Measurements from ENCODE around the gene SOD2. TPM values are rescaled to one million over a fixed set of nuclear protein-coding genes. Genes with fewer than 3 reads are reported as not detected.

The SOD2 gene
- total RNA-seq (1,311 and 1,558 TPM in 2 replicates), polyA plus RNA-seq (96.1 and 124 TPM in 2 replicates), polyA minus RNA-seq (ENCODE audit: low replicate concordance) (41.1 and 54.6 TPM in 2 replicates)
- polyA plus RNA-seq (2012): 112 and 116 TPM in 2 replicates

GRCh38 chr6:159693128-159693893, at the start of gene SOD2:
TSS of gene SOD2 (minus strand) at chr6:159693241. CDS start at chr6:159693167, 74 bp downstream.
- Histone ChIP-seq H4K20me1 (ENCODE audit: control insufficient read depth, extremely low read depth, insufficient read depth, low read length) (no peaks in the 10 kb centered on the region), H3K79me2 (ENCODE audit: control insufficient read depth, insufficient read depth, low read length) (peaks cover 21% of the 10 kb centered on the region), H3K9ac (ENCODE audit: insufficient read depth, low read length) (peak within 1 kb of the TSS; percentile 83), H3K27me3 (ENCODE audit: control insufficient read depth, insufficient read depth, low read length) (no peaks in the 10 kb centered on the region), H2AFZ (ENCODE audit: low read length) (peak within 1 kb of the TSS; percentile 67), H3K27ac (ENCODE audit: insufficient read depth, low read length) (peak within 1 kb of the TSS; percentile 89), H3K4me3 (replicated peaks in 1 of 4; ENCODE audit: control extremely low read depth in 1 of 4, insufficient read depth in 1 of 4, low read depth in 3 of 4, low read length in 4 of 4) (peak within 1 kb of the TSS; percentile 70 to 93 (median 80)), H3K4me2 (ENCODE audit: extremely low read depth, insufficient read depth, low read length) (peak within 1 kb of the TSS; percentile 96), H3K36me3 (ENCODE audit: control insufficient read depth, insufficient read depth, low read length) (no peaks in the 10 kb centered on the region), H3K4me1 (ENCODE audit: control insufficient read depth, extremely low read depth, insufficient read depth, low read length) (peaks cover 8% of the 10 kb centered on the region), H3K9me3 (ENCODE audit: control insufficient read depth, insufficient read depth, low read depth, low read length) (no peaks in the 10 kb centered on the region)
- DNase-seq (ENCODE audit: low read depth in 2 of 2): peak; percentile 72 to 88
- TF ChIP-seq, protein P1, sequence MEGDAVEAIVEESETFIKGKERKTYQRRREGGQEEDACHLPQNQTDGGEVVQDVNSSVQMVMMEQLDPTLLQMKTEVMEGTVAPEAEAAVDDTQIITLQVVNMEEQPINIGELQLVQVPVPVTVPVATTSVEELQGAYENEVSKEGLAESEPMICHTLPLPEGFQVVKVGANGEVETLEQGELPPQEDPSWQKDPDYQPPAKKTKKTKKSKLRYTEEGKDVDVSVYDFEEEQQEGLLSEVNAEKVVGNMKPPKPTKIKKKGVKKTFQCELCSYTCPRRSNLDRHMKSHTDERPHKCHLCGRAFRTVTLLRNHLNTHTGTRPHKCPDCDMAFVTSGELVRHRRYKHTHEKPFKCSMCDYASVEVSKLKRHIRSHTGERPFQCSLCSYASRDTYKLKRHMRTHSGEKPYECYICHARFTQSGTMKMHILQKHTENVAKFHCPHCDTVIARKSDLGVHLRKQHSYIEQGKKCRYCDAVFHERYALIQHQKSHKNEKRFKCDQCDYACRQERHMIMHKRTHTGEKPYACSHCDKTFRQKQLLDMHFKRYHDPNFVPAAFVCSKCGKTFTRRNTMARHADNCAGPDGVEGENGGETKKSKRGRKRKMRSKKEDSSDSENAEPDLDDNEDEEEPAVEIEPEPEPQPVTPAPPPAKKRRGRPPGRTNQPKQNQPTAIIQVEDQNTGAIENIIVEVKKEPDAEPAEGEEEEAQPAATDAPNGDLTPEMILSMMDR (conservative IDR thresholded peaks at IDR 0.05 in 1 of 2, IDR thresholded peaks at IDR 0.05 in 1 of 2; ENCODE audit: low read depth in 1 of 2, low read length in 2 of 2): no peak
- TF ChIP-seq EZH2 (IDR thresholded peaks at IDR 0.05; ENCODE audit: low read length, missing control alignments): no peak

GRCh38 chr6:159742165-159742564, 49.1 kb upstream of the SOD2 start:
- Histone ChIP-seq H3K27me3 (ENCODE audit: control insufficient read depth, insufficient read depth, low read length) (no peaks in the 10 kb centered on the region), H4K20me1 (ENCODE audit: control insufficient read depth, extremely low read depth, insufficient read depth, low read length) (no peaks in the 10 kb centered on the region), H3K4me1 (ENCODE audit: control insufficient read depth, extremely low read depth, insufficient read depth, low read length) (no peaks in the 10 kb centered on the region), H3K9me3 (ENCODE audit: control insufficient read depth, insufficient read depth, low read depth, low read length) (no peaks in the 10 kb centered on the region), H3K79me2 (ENCODE audit: control insufficient read depth, insufficient read depth, low read length) (peaks cover 43% of the 10 kb centered on the region), H2AFZ (ENCODE audit: low read length) (no peak overlapping the region), H3K36me3 (ENCODE audit: control insufficient read depth, insufficient read depth, low read length) (peaks cover 11% of the 10 kb centered on the region), H3K27ac (ENCODE audit: insufficient read depth, low read length) (no peak overlapping the region), H3K4me2 (ENCODE audit: extremely low read depth, insufficient read depth, low read length) (no peak overlapping the region), H3K9ac (ENCODE audit: insufficient read depth, low read length) (no peak overlapping the region), H3K4me3 (replicated peaks in 1 of 4; ENCODE audit: control extremely low read depth in 1 of 4, insufficient read depth in 1 of 4, low read depth in 3 of 4, low read length in 4 of 4) (no peak overlapping the region)
- TF ChIP-seq EZH2 (IDR thresholded peaks at IDR 0.05; ENCODE audit: low read length, missing control alignments): no peak
- TF ChIP-seq, protein P1 (conservative IDR thresholded peaks at IDR 0.05 in 1 of 2, IDR thresholded peaks at IDR 0.05 in 1 of 2; ENCODE audit: low read depth in 1 of 2, low read length in 2 of 2): no peak
- no peak for DNase-seq (ENCODE audit: low read depth in 2 of 2)

GRCh38 chr6:159739341-159739740, 46.3 kb upstream of the SOD2 start:
- H3K36me3 ChIP-seq (ENCODE audit: control insufficient read depth, insufficient read depth, low read length): peaks cover 6% of the 10 kb centered on the region
- H3K27ac ChIP-seq (ENCODE audit: insufficient read depth, low read length): no peak overlapping the region
- no peaks in the 10 kb centered on the region for H3K9me3 ChIP-seq (ENCODE audit: control insufficient read depth, insufficient read depth, low read depth, low read length)
- no peak for DNase-seq (ENCODE audit: low read depth in 2 of 2)
- H3K27me3 ChIP-seq (ENCODE audit: control insufficient read depth, insufficient read depth, low read length): no peaks in the 10 kb centered on the region
- H3K4me3 ChIP-seq (replicated peaks in 1 of 4; ENCODE audit: control extremely low read depth in 1 of 4, insufficient read depth in 1 of 4, low read depth in 3 of 4, low read length in 4 of 4): no peak overlapping the region
- peaks cover 67% of the 10 kb centered on the region for H3K79me2 ChIP-seq (ENCODE audit: control insufficient read depth, insufficient read depth, low read length)
- no peaks in the 10 kb centered on the region for H3K4me1 ChIP-seq (ENCODE audit: control insufficient read depth, extremely low read depth, insufficient read depth, low read length)
- H3K9ac ChIP-seq (ENCODE audit: insufficient read depth, low read length): no peak overlapping the region
- peaks cover 2% of the 10 kb centered on the region for H4K20me1 ChIP-seq (ENCODE audit: control insufficient read depth, extremely low read depth, insufficient read depth, low read length)
- TF ChIP-seq, protein P1 (conservative IDR thresholded peaks at IDR 0.05 in 1 of 2, IDR thresholded peaks at IDR 0.05 in 1 of 2; ENCODE audit: low read depth in 1 of 2, low read length in 2 of 2): no peak
- TF ChIP-seq EZH2 (IDR thresholded peaks at IDR 0.05; ENCODE audit: low read length, missing control alignments): no peak
- H3K4me2 ChIP-seq (ENCODE audit: extremely low read depth, insufficient read depth, low read length): no peak overlapping the region
- no peak overlapping the region for H2AFZ ChIP-seq (ENCODE audit: low read length)
